ENCODE data around the gene CHRND. TPM values are rescaled to one million over a fixed set of nuclear protein-coding genes. Genes with fewer than 3 reads are reported as not detected.

Gene CHRND
- total RNA-seq, 1 donor from 2014 or later: not detected

DNA sequence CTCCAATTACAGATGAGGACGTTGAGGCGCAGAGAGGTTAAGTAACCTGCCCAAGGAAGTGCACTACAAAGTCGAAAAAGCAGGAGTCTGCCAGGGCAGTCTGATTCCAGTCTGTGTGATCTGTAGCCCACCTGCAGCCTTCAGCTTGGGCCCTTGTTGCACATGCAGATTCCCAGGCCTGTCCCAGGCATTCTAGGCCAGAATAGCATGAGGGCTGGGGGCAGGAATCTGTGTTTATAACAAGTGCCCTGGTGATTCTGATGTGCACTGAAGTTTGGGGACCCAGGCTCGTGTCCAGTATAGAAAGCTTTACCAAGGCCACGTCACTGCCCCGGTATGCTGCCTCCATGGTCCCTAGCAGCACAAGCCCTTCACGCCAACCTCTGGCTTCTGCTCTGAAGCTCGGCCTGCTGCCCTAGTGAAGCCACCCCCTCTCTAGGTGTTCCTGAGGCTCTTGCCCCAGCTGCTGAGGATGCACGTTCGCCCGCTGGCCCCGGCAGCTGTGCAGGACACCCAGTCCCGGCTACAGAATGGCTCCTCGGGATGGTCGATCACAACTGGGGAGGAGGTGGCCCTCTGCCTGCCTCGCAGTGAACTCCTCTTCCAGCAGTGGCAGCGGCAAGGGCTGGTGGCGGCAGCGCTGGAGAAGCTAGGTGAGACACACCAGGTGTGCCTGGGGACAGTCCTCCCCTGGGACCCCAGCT lies 18.1 kb downstream of the CHRND start:
- H3K4me3 ChIP-seq (ENCODE audit: low read depth, low read length): no peak overlapping the region
- TF ChIP-seq, protein P1, sequence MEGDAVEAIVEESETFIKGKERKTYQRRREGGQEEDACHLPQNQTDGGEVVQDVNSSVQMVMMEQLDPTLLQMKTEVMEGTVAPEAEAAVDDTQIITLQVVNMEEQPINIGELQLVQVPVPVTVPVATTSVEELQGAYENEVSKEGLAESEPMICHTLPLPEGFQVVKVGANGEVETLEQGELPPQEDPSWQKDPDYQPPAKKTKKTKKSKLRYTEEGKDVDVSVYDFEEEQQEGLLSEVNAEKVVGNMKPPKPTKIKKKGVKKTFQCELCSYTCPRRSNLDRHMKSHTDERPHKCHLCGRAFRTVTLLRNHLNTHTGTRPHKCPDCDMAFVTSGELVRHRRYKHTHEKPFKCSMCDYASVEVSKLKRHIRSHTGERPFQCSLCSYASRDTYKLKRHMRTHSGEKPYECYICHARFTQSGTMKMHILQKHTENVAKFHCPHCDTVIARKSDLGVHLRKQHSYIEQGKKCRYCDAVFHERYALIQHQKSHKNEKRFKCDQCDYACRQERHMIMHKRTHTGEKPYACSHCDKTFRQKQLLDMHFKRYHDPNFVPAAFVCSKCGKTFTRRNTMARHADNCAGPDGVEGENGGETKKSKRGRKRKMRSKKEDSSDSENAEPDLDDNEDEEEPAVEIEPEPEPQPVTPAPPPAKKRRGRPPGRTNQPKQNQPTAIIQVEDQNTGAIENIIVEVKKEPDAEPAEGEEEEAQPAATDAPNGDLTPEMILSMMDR (IDR thresholded peaks at IDR 0.05; ENCODE audit: insufficient read depth, low read length, poor library complexity, severe bottlenecking): no peak
- no peaks in the 10 kb centered on the region for H3K36me3 ChIP-seq (ENCODE audit: control insufficient read depth, insufficient read depth, low read length)
- DNase-seq (ENCODE audit: low read depth): no peak
- peaks cover 16% of the 10 kb centered on the region for H3K27me3 ChIP-seq (ENCODE audit: control insufficient read depth, insufficient read depth, low read length)

DNA sequence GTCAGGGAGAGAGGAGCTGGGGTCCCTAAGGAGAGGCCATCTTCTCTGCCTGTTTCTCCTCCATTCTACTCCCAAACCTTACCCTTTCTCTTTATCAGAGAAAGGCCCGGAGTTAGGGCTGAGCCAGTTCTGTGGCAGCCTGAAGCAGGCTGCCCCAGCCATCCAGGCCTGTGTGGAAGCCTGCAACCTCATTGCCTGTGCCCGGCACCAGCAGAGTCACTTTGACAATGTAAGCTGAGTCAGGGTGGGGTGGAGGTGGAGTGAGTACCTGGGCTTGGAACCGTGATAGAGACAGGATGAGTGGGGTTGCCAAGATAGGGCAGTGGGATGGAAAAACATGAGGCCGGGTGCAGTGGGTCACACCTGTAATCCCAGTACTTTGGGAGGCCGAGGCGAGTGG lies 18.7 kb downstream of the CHRND start:
- no peak overlapping the region for H3K4me3 ChIP-seq (ENCODE audit: low read depth, low read length)
- H3K36me3 ChIP-seq (ENCODE audit: control insufficient read depth, insufficient read depth, low read length): no peaks in the 10 kb centered on the region
- DNase-seq (ENCODE audit: low read depth): no peak
- TF ChIP-seq, protein P1 (IDR thresholded peaks at IDR 0.05; ENCODE audit: insufficient read depth, low read length, poor library complexity, severe bottlenecking): no peak
- peaks cover 10% of the 10 kb centered on the region for H3K27me3 ChIP-seq (ENCODE audit: control insufficient read depth, insufficient read depth, low read length)

DNA sequence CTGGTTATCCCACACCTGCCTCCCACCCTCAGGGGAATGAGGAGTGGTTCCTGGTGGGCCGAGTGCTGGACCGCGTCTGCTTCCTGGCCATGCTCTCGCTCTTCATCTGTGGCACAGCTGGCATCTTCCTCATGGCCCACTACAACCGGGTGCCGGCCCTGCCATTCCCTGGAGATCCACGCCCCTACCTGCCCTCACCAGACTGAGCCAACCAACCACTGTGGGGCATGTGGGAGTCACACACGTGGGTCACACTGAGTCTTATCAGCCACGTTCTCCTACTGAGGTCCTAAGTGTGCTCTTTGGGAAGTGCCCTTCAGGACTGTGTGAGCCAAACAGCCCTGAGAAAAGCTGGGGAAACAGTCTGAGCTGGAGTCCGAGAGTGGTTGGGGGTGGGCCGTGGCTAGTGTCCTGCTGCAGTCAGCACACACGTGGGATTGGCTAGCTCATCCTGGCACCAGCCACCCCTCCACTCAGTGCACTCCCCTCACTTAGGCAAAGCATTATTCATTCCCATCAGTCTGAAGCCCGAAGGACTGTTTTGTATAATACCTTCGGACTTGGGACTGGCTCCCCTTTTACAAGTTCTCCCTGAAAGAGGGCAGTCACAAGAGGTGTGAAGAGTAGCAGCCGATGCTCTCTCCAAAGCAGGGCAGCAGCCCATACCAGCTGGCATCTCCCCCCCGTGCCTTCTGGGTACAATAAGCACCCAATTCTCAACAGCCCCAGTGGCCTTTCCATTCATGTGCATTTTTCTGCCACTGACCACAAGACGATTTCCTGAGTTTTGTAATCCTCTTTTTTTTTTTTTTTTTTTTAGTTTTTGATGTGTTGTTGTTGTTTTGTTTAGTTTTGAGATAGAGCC lies 19.8 kb downstream of the CHRND start:
- no peak overlapping the region for H3K4me3 ChIP-seq (ENCODE audit: low read depth, low read length)
- TF ChIP-seq, protein P1 (IDR thresholded peaks at IDR 0.05; ENCODE audit: insufficient read depth, low read length, poor library complexity, severe bottlenecking): no peak
- no peaks in the 10 kb centered on the region for H3K36me3 ChIP-seq (ENCODE audit: control insufficient read depth, insufficient read depth, low read length)
- no peak for DNase-seq (ENCODE audit: low read depth)
- peaks cover under 1% of the 10 kb centered on the region for H3K27me3 ChIP-seq (ENCODE audit: control insufficient read depth, insufficient read depth, low read length)

DNA sequence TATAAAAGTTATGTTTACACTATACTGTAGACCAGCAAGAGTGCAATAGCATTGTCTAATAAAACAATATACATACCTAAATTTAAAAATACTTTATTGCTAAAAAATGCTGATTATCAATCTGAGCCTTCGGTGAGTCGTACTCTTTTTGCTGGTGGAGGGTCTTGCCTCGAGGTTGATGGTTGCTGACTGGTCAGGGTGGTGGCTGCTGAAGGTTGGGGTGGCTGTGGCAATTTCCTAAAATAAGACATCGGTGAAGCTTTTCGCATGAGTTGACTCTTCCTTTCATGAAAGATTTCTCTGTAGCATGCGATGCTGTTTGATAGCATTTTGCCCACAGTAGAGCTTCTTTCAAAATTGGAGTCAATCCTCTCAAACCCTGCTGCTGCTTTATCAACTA lies 22.0 kb downstream of the CHRND start:
- DNase-seq (ENCODE audit: low read depth): no peak
- Histone ChIP-seq H3K36me3 (ENCODE audit: control insufficient read depth, insufficient read depth, low read length) (no peaks in the 10 kb centered on the region), H3K27me3 (ENCODE audit: control insufficient read depth, insufficient read depth, low read length) (no peaks in the 10 kb centered on the region), H3K4me3 (ENCODE audit: low read depth, low read length) (no peak overlapping the region)
- TF ChIP-seq, protein P1 (IDR thresholded peaks at IDR 0.05; ENCODE audit: insufficient read depth, low read length, poor library complexity, severe bottlenecking): no peak

DNA sequence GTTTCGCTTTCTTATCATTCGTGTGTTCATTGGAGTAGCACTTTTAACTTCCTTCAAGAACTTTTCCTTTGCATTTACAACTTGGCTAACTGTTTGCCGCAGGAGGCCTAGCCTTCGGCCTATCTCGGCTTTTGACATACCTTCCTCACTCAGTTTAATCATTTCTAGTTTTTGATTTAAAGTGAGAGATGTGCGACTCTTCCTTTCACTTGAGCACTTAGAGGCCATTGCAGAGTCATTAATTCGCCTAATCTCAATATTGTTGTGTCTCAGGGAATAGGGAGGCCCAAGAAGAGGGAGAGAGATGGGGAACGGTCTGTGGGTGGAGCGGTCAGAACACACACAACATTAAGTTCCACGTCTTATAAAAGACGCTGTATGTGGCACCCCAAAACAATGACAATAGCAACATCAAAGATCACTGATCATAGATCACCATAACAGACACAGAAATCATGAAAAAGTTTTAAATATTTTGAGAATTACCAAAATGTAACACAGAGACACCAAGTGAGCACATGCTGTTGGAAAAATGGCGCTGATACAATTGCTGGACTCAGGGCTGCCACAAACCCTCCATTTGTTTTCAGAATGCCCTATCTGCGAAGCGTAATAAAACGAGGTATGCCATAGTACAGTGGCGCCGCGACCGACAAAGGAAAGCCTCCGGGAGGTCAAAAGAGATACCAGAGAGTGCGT lies 23.8 kb downstream of the CHRND start:
- Histone ChIP-seq H3K27me3 (ENCODE audit: control insufficient read depth, insufficient read depth, low read length) (no peaks in the 10 kb centered on the region), H3K36me3 (ENCODE audit: control insufficient read depth, insufficient read depth, low read length) (no peaks in the 10 kb centered on the region), H3K4me3 (ENCODE audit: low read depth, low read length) (peak overlapping the region; percentile 80)
- no peak for DNase-seq (ENCODE audit: low read depth)
- TF ChIP-seq, protein P1 (IDR thresholded peaks at IDR 0.05; ENCODE audit: insufficient read depth, low read length, poor library complexity, severe bottlenecking): no peak
